Spinal cord (tissue), 10 donors: ENCODE measurements around the gene EML6. TPM values are rescaled to one million over a fixed set of nuclear protein-coding genes. Genes with fewer than 3 reads are reported as not detected.

ENCODE experiments used
- DNase-seq, 6 donors: peaks; one replicate each; pipeline versions ENCODE4 v3.0.0 to v3.0.0-alpha.2; 2013 to 2015; ENCODE audit warnings: low spot score in 6 of 6, low read depth in 4 of 6
- H3K27ac ChIP-seq: one replicate; pipeline ENCODE4 v1.5.1; 2013; ENCODE audit warnings: low read depth, low read length, control low read depth
- H3K27me3 ChIP-seq: one replicate; pipeline ENCODE4 v1.6.1; 2013; ENCODE audit warnings: low read length; ENCODE audit not compliant: control insufficient read depth, insufficient read depth
- H3K36me3 ChIP-seq: one replicate; pipeline ENCODE4 v1.6.1; 2013; ENCODE audit warnings: low read length; ENCODE audit not compliant: control insufficient read depth, insufficient read depth
- H3K4me1 ChIP-seq: one replicate; pipeline ENCODE4 v1.6.1; 2013; ENCODE audit warnings: low read length; ENCODE audit not compliant: control insufficient read depth, insufficient read depth
- H3K4me3 ChIP-seq: one replicate; pipeline ENCODE4 v1.5.1; 2013; ENCODE audit warnings: low read depth, low read length, control low read depth
- H3K9me3 ChIP-seq: one replicate; pipeline ENCODE4 v1.6.1; 2013; ENCODE audit warnings: low read length; ENCODE audit not compliant: control insufficient read depth, insufficient read depth
- WGBS: methylation state at CpG from one replicate; pipeline ENCODE4 v1.1.5; 2013; ENCODE audit warnings: missing lambda C conversion rate; ENCODE audit not compliant: insufficient coverage; 5-methylcytosine and 5-hydroxymethylcytosine counted together
- polyA plus RNA-seq, 2 donors: library from polyadenylated mRNA; unstranded; fragments of 120-200 nt; gene quantifications; one replicate each; pipeline ENCODE4 v1.2.1, GENCODE V29; 2013; ENCODE audit not compliant: insufficient read length in 2 of 2
- total RNA-seq, 2 donors: library from RNA; depleted of rRNA in 1 of 2; stranded (reverse); fragments of 120-200 nt in 1 of 2; fragments of >200 nt in 1 of 2; gene quantifications; one replicate each; pipeline versions ENCODE4 v1.2.3 to v1.2.4, GENCODE V29; 2013 to 2014
- donor health status: healthy.

Gene EML6
- total and polyA plus RNA-seq, 4 donors = 6.9 to 22.6 (median 18.5) TPM

- no CpG with 5 or more reads among the region's 3 CpGs for WGBS
- DNase-seq = peak in 2 of 6 donors; percentile 89 to 93
- no peak overlapping the region for H3K27ac ChIP-seq
These were observed 18.5 kb upstream of the EML6 start for GRCh38 chr2:54704688-54705605.

DNA sequence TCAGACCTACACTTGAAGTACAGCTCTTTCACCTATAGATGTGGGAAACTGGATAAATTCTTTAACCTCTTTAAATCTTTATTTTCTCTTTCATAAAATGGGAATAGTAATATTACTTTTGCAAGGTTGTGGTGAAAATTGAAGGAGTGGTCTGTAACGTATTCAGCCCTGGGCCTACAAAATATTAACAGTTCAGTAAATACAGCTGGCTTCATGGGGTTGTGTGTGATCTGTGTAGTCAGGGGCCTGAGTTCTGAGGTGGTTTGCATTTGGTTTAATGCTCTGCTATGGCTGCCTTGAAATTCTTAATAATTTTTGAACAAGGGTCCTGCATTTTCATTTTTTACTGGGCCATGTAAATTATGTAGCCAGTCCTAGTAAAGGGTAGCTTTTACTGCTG, 16.8 kb upstream of the EML6 start:
- Histone ChIP-seq H3K9me3 (no peaks in the 10 kb centered on the region), H3K27ac (no peak overlapping the region), H3K36me3 (no peaks in the 10 kb centered on the region), H3K4me3 (no peak overlapping the region), H3K4me1 (peaks cover 12% of the 10 kb centered on the region), H3K27me3 (peaks cover 7% of the 10 kb centered on the region)
- no peak for DNase-seq
- WGBS = no CpG with 5 or more reads among the region's 1 CpG

More at GRCh38 chr2:54704688-54705605, 18.5 kb upstream of the EML6 start:
- no peaks in the 10 kb centered on the region for H3K36me3 ChIP-seq
- H3K4me3 ChIP-seq = no peak overlapping the region
- H3K4me1 ChIP-seq = peaks cover 12% of the 10 kb centered on the region
- no peaks in the 10 kb centered on the region for H3K9me3 ChIP-seq
- H3K27me3 ChIP-seq = peaks cover 7% of the 10 kb centered on the region

DNA sequence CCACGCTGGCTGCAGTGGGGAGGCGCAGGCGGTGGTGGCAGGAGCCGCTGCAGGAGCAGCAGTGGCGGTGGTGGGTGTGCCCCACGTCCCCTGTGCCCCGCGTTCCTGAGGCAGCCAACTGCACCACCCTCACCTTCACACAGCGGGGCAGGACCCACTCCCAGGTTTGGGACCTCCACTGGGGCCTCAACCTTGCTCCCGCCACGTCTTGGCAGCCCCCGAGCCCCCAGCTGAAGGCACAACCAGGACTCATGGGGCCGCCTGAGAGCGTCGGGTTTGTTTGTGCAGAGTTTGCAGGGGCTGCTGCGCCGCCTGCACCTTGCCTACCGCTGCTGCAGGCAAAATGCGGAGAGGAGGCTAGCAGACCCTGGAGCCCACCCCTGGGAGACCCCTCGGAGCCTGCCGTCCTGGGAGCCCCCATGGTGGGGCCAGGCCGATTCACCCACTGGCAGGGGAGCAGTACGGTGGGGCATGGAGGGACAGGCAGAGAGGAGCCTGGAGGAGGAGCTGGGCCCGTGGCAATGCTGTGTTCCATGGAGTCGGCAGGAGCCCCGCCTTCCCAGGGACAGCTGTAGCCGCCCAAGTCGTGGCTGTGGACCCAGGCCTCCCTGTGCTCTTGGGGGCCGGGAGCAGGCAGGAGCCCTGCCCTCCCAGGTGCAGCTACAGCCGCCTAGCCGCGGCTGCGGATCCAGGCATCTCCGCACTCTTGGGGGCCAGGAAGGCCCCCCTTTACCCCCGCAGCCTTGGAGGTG, 14.7 kb upstream of the EML6 start:
- peak in 2 of 6 donors; percentile 57 to 71 for DNase-seq
- Histone ChIP-seq H3K27ac (no peak overlapping the region), H3K4me3 (peak overlapping the region; percentile 48), H3K27me3 (peaks cover 7% of the 10 kb centered on the region), H3K4me1 (peaks cover 12% of the 10 kb centered on the region), H3K9me3 (no peaks in the 10 kb centered on the region), H3K36me3 (no peaks in the 10 kb centered on the region)
- 5% methylated on average over 34 of the region's 35 CpGs for WGBS

GRCh38 chr2:54709336-54709809, 14.1 kb upstream of the EML6 start:
- 40% methylated on average over 18 of the region's 18 CpGs for WGBS
- Histone ChIP-seq H3K27ac (no peak overlapping the region), H3K36me3 (no peaks in the 10 kb centered on the region), H3K9me3 (no peaks in the 10 kb centered on the region), H3K4me1 (peaks cover 12% of the 10 kb centered on the region), H3K4me3 (peak overlapping the region; percentile 48), H3K27me3 (peaks cover 7% of the 10 kb centered on the region)
- DNase-seq = peak in 1 of 6 donors; percentile 15

- no peak for DNase-seq
- Histone ChIP-seq H3K27me3 (peaks cover 7% of the 10 kb centered on the region), H3K4me3 (no peak overlapping the region), H3K4me1 (peaks cover 12% of the 10 kb centered on the region), H3K9me3 (no peaks in the 10 kb centered on the region), H3K27ac (no peak overlapping the region), H3K36me3 (no peaks in the 10 kb centered on the region)
- 91% methylated on average over 9 of the region's 10 CpGs for WGBS
These were observed 13.2 kb upstream of the EML6 start for GRCh38 chr2:54710216-54710615.

DNA sequence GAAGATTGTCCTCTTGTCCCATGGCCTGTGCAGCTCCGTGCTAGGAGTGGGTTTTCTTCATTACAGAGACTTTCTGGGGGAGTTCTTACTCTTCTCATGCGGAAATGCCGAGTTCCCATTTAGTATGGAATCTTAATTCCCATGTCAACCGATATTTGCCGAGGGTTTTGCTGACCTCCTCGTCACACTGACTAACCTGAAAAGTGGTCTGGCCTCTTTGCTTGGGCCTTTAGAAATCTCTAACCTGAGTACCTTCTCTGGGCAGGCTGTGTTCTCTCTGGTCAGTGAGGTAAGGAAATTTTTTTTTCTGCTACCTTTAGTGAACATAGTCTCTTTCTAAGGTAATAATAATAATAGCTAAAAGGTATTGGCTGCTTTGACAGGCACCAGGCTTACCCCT, 10.9 kb upstream of the EML6 start:
- no peaks in the 10 kb centered on the region for H3K9me3 ChIP-seq
- DNase-seq = no peak
- peaks cover 7% of the 10 kb centered on the region for H3K27me3 ChIP-seq
- H3K4me3 ChIP-seq = no peak overlapping the region
- H3K4me1 ChIP-seq = peaks cover 12% of the 10 kb centered on the region
- H3K27ac ChIP-seq = no peak overlapping the region
- 93% methylated on average over 5 of the region's 6 CpGs for WGBS
- H3K36me3 ChIP-seq = no peaks in the 10 kb centered on the region

DNA sequence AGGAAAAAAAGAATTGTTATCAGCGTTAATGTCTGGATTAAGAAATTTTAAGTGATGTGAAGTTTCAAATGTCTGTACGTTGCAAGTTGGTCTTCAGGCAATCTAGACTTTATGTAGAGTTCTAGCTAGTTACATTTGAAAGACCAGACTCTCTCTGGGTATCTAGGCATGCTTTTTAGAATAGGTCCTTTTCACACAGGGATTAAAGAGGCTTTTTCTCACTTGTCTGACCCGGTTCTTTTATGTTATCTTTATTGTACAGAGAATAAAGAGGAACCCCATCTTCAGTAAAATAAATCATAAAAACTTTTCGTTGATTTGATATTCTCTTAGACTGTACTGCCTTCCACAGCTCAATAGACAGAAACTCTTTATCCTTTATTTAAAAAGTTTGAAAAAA, 8.5 kb upstream of the EML6 start:
- Histone ChIP-seq H3K4me3 (no peak overlapping the region), H3K27ac (no peak overlapping the region), H3K27me3 (peaks cover 2% of the 10 kb centered on the region), H3K9me3 (no peaks in the 10 kb centered on the region), H3K36me3 (no peaks in the 10 kb centered on the region), H3K4me1 (no peaks in the 10 kb centered on the region)
- 71% methylated on average over 2 of the region's 4 CpGs for WGBS
- DNase-seq = no peak

DNA sequence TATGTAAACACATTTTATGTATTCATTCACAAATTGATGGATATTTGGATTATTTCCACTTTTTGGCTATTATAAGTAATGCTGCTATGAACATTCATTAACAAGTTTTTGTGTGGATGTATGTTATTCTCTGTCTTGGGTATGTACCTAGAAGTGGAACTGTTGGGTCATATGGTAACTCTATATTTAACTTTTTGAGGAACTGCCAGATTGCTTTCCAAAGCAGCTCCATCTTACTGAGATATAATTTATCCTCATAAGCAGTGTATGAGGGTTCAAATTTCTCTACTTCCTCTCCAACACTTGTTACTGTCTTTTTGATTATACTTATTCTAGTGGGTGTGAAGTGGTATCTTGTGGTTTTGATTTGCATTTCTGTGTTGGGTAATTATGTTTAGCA, 7.1 kb upstream of the EML6 start:
- Histone ChIP-seq H3K27me3 (peaks cover 2% of the 10 kb centered on the region), H3K9me3 (no peaks in the 10 kb centered on the region), H3K4me1 (no peaks in the 10 kb centered on the region), H3K27ac (no peak overlapping the region), H3K36me3 (no peaks in the 10 kb centered on the region), H3K4me3 (no peak overlapping the region)
- DNase-seq = no peak

DNA sequence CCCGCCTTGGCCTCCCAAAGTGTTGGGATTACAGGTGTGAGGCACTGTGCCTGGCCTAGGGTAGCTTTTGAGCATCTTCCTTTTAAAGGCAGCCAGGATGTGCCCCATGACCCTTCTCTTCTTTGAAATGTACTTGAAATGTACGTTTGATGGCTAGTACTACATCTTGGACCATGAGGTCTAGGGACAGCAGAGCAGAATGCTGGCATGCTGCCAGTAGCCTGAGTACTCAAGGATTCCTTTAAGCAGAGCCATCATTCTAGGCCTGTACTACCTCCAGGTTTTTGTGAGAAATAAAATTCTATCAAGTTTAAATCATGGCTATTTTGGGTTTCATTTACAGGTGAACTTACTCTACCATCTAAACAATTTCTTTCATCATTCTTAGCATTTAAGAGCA, 2.9 kb upstream of the EML6 start:
- no peak for DNase-seq
- H3K4me3 ChIP-seq = no peak overlapping the region
- H3K27me3 ChIP-seq = peaks cover 8% of the 10 kb centered on the region
- H3K27ac ChIP-seq = no peak overlapping the region
- H3K36me3 ChIP-seq = no peaks in the 10 kb centered on the region
- H3K4me1 ChIP-seq = peaks cover 8% of the 10 kb centered on the region
- H3K9me3 ChIP-seq = no peaks in the 10 kb centered on the region
- WGBS = 69% methylated on average over 2 of the region's 2 CpGs
